Osteoblast (primary cell): ENCODE measurements around the gene SMIM27. TPM values are rescaled to one million over a fixed set of nuclear protein-coding genes. Genes with fewer than 3 reads are reported as not detected.

ENCODE experiments used
- DNase-seq: peaks from one replicate; pipeline ENCODE4 v3.0.0; 2011; ENCODE audit warnings: low spot score, mixed read lengths; ENCODE audit not compliant: insufficient read length; ENCODE audit errors: missing footprints
- H2AFZ ChIP-seq: 2 replicates; pipeline ENCODE4 v1.6.0; 2011; ENCODE audit warnings: mild to moderate bottlenecking, low read length
- H3K27ac ChIP-seq: 2 replicates; pipeline ENCODE4 v1.5.1; 2011; ENCODE audit warnings: mild to moderate bottlenecking, low read depth, low read length, moderate library complexity
- H3K27me3 ChIP-seq: 2 replicates; pipeline ENCODE4 v1.6.0; 2012; ENCODE audit warnings: mild to moderate bottlenecking, control low read depth, inconsistent platforms, low read length, moderate library complexity; ENCODE audit not compliant: insufficient read depth
- H3K36me3 ChIP-seq: 2 replicates; pipeline ENCODE4 v1.5.1; 2011; ENCODE audit warnings: mild to moderate bottlenecking, low read length, control low read depth, moderate library complexity; ENCODE audit not compliant: insufficient read depth
- H3K4me1 ChIP-seq: 2 replicates; pipeline ENCODE4 v1.5.1; 2011; ENCODE audit warnings: mild to moderate bottlenecking, low read length, control low read depth, moderate library complexity; ENCODE audit not compliant: insufficient read depth
- H3K4me2 ChIP-seq: 2 replicates; pipeline ENCODE4 v1.6.0; 2011; ENCODE audit warnings: mild to moderate bottlenecking, low read length; ENCODE audit not compliant: insufficient read depth
- H3K4me3 ChIP-seq: fragments of 200-600 bp; sonication (generic); 3 replicates; pipeline ENCODE4 v1.5.1; 2012; ENCODE audit warnings: mild to moderate bottlenecking, low read length, inconsistent platforms; ENCODE audit not compliant: insufficient read depth
- H3K79me2 ChIP-seq: 2 replicates; pipeline ENCODE4 v1.6.0; 2012; ENCODE audit warnings: mild to moderate bottlenecking, low read length, control low read depth, inconsistent platforms; ENCODE audit not compliant: insufficient read depth
- H3K9me3 ChIP-seq: 2 replicates; pipeline ENCODE4 v1.5.1; 2011; ENCODE audit warnings: low read depth, low read length, control low read depth
- H4K20me1 ChIP-seq: 2 replicates; pipeline ENCODE4 v1.6.0; 2012; ENCODE audit warnings: mild to moderate bottlenecking, low read length, control low read depth; ENCODE audit not compliant: insufficient read depth
- total RNA-seq: library from RNA; depleted of rRNA; stranded (reverse); fragments of >200 nt; gene quantifications from 2 replicates; pipeline ENCODE4 v1.2.3, GENCODE V29; 2012
- TF ChIP-seq, protein P1 (sequence below): IDR thresholded peaks from 2 replicates; pipeline ENCODE4 v1.5.1; 2011; ENCODE audit warnings: mild to moderate bottlenecking, low read depth, low read length, moderate library complexity; ENCODE audit errors: extremely low read depth

The SMIM27 gene
- total RNA-seq, 1 donor = 1.8 TPM

DNA sequence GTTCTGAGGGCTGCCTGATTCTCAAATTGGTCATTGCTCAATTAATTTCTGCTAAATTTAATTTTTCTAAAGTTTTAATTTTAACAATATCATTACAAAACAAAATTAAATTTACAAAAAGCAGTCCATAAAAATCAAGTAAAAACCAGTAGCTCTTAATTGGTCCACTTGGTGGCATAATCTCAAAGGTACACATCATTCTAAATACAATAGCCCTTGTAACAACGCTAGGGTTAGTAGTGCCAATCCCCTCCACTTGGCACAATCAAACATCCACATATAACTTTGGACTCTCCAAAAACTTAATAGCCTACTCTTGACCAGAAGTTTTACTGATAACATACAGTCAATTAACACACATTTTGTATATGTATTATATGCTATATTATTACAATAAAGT is 22.7 kb downstream of the SMIM27 start:
- no peaks in the 10 kb centered on the region for H3K9me3 ChIP-seq
- peaks cover 23% of the 10 kb centered on the region for H3K4me1 ChIP-seq
- H2AFZ ChIP-seq = peak overlapping the region; percentile 56
- H3K36me3 ChIP-seq = peaks cover 3% of the 10 kb centered on the region
- TF ChIP-seq, protein P1, sequence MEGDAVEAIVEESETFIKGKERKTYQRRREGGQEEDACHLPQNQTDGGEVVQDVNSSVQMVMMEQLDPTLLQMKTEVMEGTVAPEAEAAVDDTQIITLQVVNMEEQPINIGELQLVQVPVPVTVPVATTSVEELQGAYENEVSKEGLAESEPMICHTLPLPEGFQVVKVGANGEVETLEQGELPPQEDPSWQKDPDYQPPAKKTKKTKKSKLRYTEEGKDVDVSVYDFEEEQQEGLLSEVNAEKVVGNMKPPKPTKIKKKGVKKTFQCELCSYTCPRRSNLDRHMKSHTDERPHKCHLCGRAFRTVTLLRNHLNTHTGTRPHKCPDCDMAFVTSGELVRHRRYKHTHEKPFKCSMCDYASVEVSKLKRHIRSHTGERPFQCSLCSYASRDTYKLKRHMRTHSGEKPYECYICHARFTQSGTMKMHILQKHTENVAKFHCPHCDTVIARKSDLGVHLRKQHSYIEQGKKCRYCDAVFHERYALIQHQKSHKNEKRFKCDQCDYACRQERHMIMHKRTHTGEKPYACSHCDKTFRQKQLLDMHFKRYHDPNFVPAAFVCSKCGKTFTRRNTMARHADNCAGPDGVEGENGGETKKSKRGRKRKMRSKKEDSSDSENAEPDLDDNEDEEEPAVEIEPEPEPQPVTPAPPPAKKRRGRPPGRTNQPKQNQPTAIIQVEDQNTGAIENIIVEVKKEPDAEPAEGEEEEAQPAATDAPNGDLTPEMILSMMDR = no peak
- no peak overlapping the region for H3K4me3 ChIP-seq
- no peaks in the 10 kb centered on the region for H3K27me3 ChIP-seq
- no peak overlapping the region for H3K4me2 ChIP-seq
- no peak overlapping the region for H3K27ac ChIP-seq
- H3K79me2 ChIP-seq = peaks cover 34% of the 10 kb centered on the region
- no peak for DNase-seq
- peaks cover 5% of the 10 kb centered on the region for H4K20me1 ChIP-seq

DNA sequence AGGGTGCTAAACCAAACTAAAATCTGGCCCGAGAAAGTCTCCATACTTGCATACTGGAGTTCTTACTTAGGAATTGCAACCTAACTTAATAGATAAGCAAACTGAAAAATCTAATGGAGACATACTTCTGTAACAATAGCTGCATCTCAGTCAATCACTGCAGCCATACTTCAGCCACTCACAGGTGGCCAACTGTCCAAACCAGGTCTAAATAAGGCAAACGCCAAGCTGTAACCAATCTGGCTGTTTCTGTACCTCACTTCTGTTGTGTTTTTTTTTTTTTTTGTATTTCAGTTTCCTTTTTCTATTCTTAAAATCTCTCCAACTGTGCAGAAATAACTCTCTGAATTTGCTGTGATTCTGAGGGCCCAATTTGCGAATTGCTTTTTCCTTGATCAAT is 25.2 kb downstream of the SMIM27 start:
- no peaks in the 10 kb centered on the region for H4K20me1 ChIP-seq
- H3K4me3 ChIP-seq = no peak overlapping the region
- H3K27me3 ChIP-seq = no peaks in the 10 kb centered on the region
- TF ChIP-seq, protein P1 = no peak
- H3K36me3 ChIP-seq = no peaks in the 10 kb centered on the region
- DNase-seq = no peak
- peaks cover 19% of the 10 kb centered on the region for H3K4me1 ChIP-seq
- no peak overlapping the region for H3K4me2 ChIP-seq
- peaks cover 9% of the 10 kb centered on the region for H3K79me2 ChIP-seq
- no peak overlapping the region for H3K27ac ChIP-seq
- H3K9me3 ChIP-seq = no peaks in the 10 kb centered on the region
- no peak overlapping the region for H2AFZ ChIP-seq

DNA sequence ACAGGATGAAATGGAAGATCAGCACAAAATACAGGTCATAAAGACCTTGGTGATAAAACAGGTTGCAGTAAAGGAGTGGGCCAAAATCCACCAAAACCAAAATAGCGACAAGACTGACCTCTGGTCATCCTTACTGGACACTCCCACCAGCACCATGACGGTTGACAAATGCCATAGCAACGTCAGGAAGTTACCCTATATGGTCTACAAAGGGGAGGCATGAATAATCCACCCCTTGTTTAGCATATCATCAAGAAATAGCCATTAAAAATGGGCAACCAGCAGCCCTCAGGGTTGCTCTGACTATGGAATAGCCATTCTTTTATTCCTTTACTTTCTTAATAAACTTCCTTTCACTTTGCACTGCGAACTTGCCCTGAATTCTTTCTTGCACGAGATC is 26.8 kb downstream of the SMIM27 start:
- no peaks in the 10 kb centered on the region for H4K20me1 ChIP-seq
- peaks cover 12% of the 10 kb centered on the region for H3K4me1 ChIP-seq
- H3K9me3 ChIP-seq = no peaks in the 10 kb centered on the region
- no peak for DNase-seq
- peak overlapping the region; percentile 56 for H3K4me3 ChIP-seq
- no peaks in the 10 kb centered on the region for H3K79me2 ChIP-seq
- peak overlapping the region; percentile 75 for H3K4me2 ChIP-seq
- H3K27me3 ChIP-seq = no peaks in the 10 kb centered on the region
- H3K27ac ChIP-seq = no peak overlapping the region
- TF ChIP-seq, protein P1 = no peak
- peak overlapping the region; percentile 86 for H2AFZ ChIP-seq
- H3K36me3 ChIP-seq = no peaks in the 10 kb centered on the region

DNA sequence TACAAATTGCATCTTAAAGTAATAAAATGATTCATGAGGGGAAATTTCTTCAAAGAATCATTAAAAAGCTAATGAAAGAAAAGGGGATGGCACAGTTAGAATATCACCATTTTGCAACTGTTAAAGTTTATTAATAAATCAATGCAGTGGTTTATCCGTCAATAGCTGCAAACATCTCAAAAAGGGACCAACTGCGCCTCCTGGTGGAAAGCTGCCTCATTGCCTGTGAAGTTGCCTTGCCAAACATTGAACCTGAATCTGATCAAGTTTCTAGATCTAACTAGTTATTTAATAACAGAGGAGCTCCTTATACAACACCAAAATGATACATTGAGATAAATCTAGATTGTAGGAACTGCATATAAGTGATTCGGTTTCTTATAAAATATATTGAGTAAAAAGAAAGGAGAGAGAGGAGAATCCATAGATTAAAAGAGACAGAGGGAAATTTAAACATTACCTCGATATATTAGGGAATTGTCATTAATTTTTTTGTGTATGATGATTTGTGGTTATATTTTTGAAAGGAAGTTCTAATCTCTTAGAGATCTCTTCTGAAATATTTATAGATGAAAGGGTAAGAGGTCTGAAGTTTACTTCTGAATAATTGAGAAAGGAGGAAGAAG is 27.7 kb downstream of the SMIM27 start:
- H3K27ac ChIP-seq = no peak overlapping the region
- H2AFZ ChIP-seq = no peak overlapping the region
- H3K4me3 ChIP-seq = peak overlapping the region; percentile 56
- peaks cover 12% of the 10 kb centered on the region for H3K4me1 ChIP-seq
- DNase-seq = no peak
- H3K27me3 ChIP-seq = no peaks in the 10 kb centered on the region
- no peaks in the 10 kb centered on the region for H4K20me1 ChIP-seq
- no peaks in the 10 kb centered on the region for H3K36me3 ChIP-seq
- TF ChIP-seq, protein P1 = peak; percentile 97
- no peaks in the 10 kb centered on the region for H3K9me3 ChIP-seq
- no peaks in the 10 kb centered on the region for H3K79me2 ChIP-seq
- peak overlapping the region; percentile 75 for H3K4me2 ChIP-seq
